HG02938 (cell line): ENCODE results near the gene ABCC6.
"Not testable (repeated sequence)": the region's sequence is repeated elsewhere in the genome, so short reads cannot be mapped to it uniquely, and the experiment has no call there.

Source experiments
- ATAC-seq: cut with Tn5 transposase; IDR thresholded peaks from one replicate; pipeline ENCODE4 v1.9.1; 2021; ENCODE audit warnings: mild to moderate bottlenecking, moderate library complexity; ENCODE audit not compliant: unreplicated experiment

ABCC6 gene

GRCh38 chr16:16223662-16224241 lies 458 bp upstream of the ABCC6 start:
- ATAC-seq: not testable (repeated sequence)

- ATAC-seq: not testable (repeated sequence)
These were observed 1.9 kb downstream of the ABCC6 start for GRCh38 chr16:16221382-16221781.

GRCh38 chr16:16220449-16220848 lies 2.8 kb downstream of the ABCC6 start:
- not testable (repeated sequence) for ATAC-seq

GRCh38 chr16:16218787-16219186 lies 4.5 kb downstream of the ABCC6 start:
- not testable (repeated sequence) for ATAC-seq

- ATAC-seq: not testable (repeated sequence)
These were observed 4.9 kb downstream of the ABCC6 start for GRCh38 chr16:16218349-16218748.

GRCh38 chr16:16213863-16214293 lies 9.4 kb downstream of the ABCC6 start:
- not testable (repeated sequence) for ATAC-seq

- not testable (repeated sequence) for ATAC-seq
These were observed 11.9 kb downstream of the ABCC6 start for GRCh38 chr16:16211404-16211803.

- ATAC-seq: not testable (repeated sequence)
These were observed 14.8 kb downstream of the ABCC6 start for GRCh38 chr16:16208461-16208860.

- not testable (repeated sequence) for ATAC-seq
These were observed 15.4 kb downstream of the ABCC6 start for GRCh38 chr16:16207787-16208334.

GRCh38 chr16:16207097-16207786 lies 16.1 kb downstream of the ABCC6 start:
- not testable (repeated sequence) for ATAC-seq

GRCh38 chr16:16205864-16206263 lies 17.4 kb downstream of the ABCC6 start:
- not testable (repeated sequence) for ATAC-seq

GRCh38 chr16:16204552-16204951 lies 18.7 kb downstream of the ABCC6 start:
- ATAC-seq: not testable (repeated sequence)

- not testable (repeated sequence) for ATAC-seq
These were observed 19.8 kb downstream of the ABCC6 start for GRCh38 chr16:16203494-16203893.

GRCh38 chr16:16202400-16203143 lies 20.7 kb downstream of the ABCC6 start:
- ATAC-seq: not testable (repeated sequence)

GRCh38 chr16:16201880-16202279 lies 21.4 kb downstream of the ABCC6 start:
- ATAC-seq: not testable (repeated sequence)

- not testable (repeated sequence) for ATAC-seq
These were observed 22.9 kb downstream of the ABCC6 start for GRCh38 chr16:16200391-16200790.

GRCh38 chr16:16199428-16199827 lies 23.9 kb downstream of the ABCC6 start:
- ATAC-seq: not testable (repeated sequence)

GRCh38 chr16:16197966-16198365 lies 25.3 kb downstream of the ABCC6 start:
- no peak for ATAC-seq

- ATAC-seq: no peak
These were observed 26.0 kb downstream of the ABCC6 start for GRCh38 chr16:16197331-16197730.

GRCh38 chr16:16196099-16196498 lies 27.2 kb downstream of the ABCC6 start:
- no peak for ATAC-seq

GRCh38 chr16:16191493-16192167 lies 31.7 kb downstream of the ABCC6 start:
- ATAC-seq: no peak
